Activated CD4-positive, alpha-beta T cell treated with anti-CD3 and anti-CD28 coated beads for 36 hours (primary cell): ENCODE data around the gene SLC13A2. TPM values are rescaled to one million over a fixed set of nuclear protein-coding genes. Genes with fewer than 3 reads are reported as not detected.
"Not testable (repeated sequence)": the region's sequence is repeated elsewhere in the genome, so short reads cannot be mapped to it uniquely, and the experiment has no call there.

Source experiments
- ATAC-seq: fragments of 200-7000 bp; cut with Tn5 transposase; one replicate; pipeline ENCODE4 v1.10.0; 2021; ENCODE audit warnings: mild to moderate bottlenecking, moderate library complexity
- CTCF ChIA-PET: fragments of 350-600 bp; sonication (Branson Sonifier 250); formaldehyde crosslinking; loops from one replicate; lab custom pipeline; 2021; ENCODE audit warnings: antibody characterized with exemption; lab: Charles Lee
- POLR2A ChIA-PET: fragments of 350-600 bp; sonication (Branson Sonifier 250); formaldehyde crosslinking; loops from one replicate; lab custom pipeline; 2021; ENCODE audit warnings: antibody characterized with exemption, inconsistent platforms; lab: Charles Lee
- DNase-seq: peaks from one replicate; pipeline ENCODE4 v3.0.0-alpha.2; 2020
- H3K27ac Mint-ChIP-seq: one replicate; pipeline ENCODE4 v1.8.0; 2021; ENCODE audit warnings: mixed read lengths
- H3K27me3 Mint-ChIP-seq: one replicate; pipeline ENCODE4 v1.8.0; 2021; ENCODE audit warnings: mixed read lengths
- H3K36me3 Mint-ChIP-seq: one replicate; pipeline ENCODE4 v1.8.0; 2021; ENCODE audit warnings: low read depth, mixed read lengths
- H3K4me1 Mint-ChIP-seq: one replicate; pipeline ENCODE4 v1.8.0; 2021; ENCODE audit warnings: mixed read lengths
- H3K4me3 Mint-ChIP-seq: one replicate; pipeline ENCODE4 v1.8.0; 2021; ENCODE audit warnings: mild to moderate bottlenecking, moderate library complexity, mixed read lengths
- H3K9me3 Mint-ChIP-seq: one replicate; pipeline ENCODE4 v1.8.0; 2021; ENCODE audit warnings: low read depth, mixed read lengths
- intact Hi-C, 2 experiments: fragments of 100-400 bp; cut with DNase I in 1 of 2; cut with micrococcal nuclease in 1 of 2; formaldehyde crosslinking; loops; one replicate each; pipeline versions ENCODE4 v1.14.2 to v1.15.1; 2022 to 2024; cut with DNase I, micrococcal nuclease
- total RNA-seq, 2 experiments: library from RNA; stranded (reverse); gene quantifications; one replicate each; pipeline ENCODE4 v1.2.3, GENCODE V29; 2021

SLC13A2 gene
- total RNA-seq, 2 experiments from 2014 or later = not detected

GRCh38 chr17:28520687-28521086 lies 47.2 kb downstream of the SLC13A2 start:
- no peak for ATAC-seq
- H3K9me3 Mint-ChIP-seq = no peaks in the 10 kb centered on the region

DNA sequence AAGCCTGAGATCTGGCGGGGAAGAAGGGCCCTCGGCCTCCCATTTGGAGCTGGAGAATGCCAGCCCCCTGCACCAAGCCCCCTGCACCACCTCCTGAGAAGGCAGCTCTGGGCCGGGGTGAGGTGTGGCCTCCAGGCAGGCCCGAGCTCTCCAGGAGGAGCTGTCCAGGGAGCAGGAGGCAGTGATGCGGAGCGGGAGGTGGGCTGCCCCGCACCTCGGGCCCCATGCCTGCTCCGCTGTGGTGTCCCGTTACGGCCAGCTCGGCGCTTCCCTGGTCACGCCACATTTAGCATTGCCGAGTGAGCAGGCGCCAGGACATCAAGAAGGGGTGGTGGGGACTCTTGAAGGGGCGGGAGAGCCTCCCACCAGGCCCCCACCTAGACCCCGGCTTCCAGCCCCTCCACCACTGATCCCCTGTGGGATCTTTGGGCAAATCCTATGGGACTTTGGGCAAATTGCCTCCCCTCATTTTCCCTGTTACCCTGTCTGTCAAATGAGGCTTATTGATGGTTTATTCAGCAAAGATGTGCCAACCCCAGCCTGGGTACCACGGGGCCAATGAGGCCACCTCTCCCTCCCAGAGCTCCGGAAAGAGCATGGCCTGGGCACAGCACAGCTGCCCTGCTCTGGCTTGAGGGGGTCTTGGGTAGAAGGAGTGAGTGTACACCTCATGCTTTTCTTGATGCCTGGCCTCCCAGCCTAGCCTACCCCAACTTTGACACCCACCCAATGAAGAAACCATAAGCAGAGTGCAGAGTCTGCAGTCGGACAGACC lies 48.1 kb downstream of the SLC13A2 start:
- DNase-seq (no peak), ATAC-seq (no peak)
- POLR2A ChIA-PET = no interaction called here
- Mint-ChIP-seq H3K36me3 (no peaks in the 10 kb centered on the region), H3K27me3 (no peaks in the 10 kb centered on the region), H3K4me3 (no peak overlapping the region), H3K9me3 (no peaks in the 10 kb centered on the region), H3K4me1 (no peaks in the 10 kb centered on the region), H3K27ac (no peak overlapping the region)
- CTCF ChIA-PET = interaction anchor here (0.6 kb wide), 2 partner anchors 26 to 28 kb away, joined by 3 to 4 read pairs; no protein-coding TSS in a partner anchor
- intact Hi-C loops = no loop called here

More at GRCh38 chr17:28520687-28521086, 47.2 kb downstream of the SLC13A2 start:
- DNase-seq = no peak
- Mint-ChIP-seq H3K4me1 (no peaks in the 10 kb centered on the region), H3K4me3 (no peak overlapping the region), H3K36me3 (no peaks in the 10 kb centered on the region), H3K27me3 (no peaks in the 10 kb centered on the region), H3K27ac (no peak overlapping the region)
- ChIA-PET CTCF (interaction anchor here (0.6 kb wide), 1 partner anchor 25 kb away, joined by 3 read pairs; no protein-coding TSS in a partner anchor), POLR2A (no interaction called here)
- intact Hi-C loops = no loop called here

- intact Hi-C loops, POLR2A ChIA-PET: not testable (repeated sequence)
These were observed 48.8 kb downstream of the SLC13A2 start for GRCh38 chr17:28522281-28522680.

DNA sequence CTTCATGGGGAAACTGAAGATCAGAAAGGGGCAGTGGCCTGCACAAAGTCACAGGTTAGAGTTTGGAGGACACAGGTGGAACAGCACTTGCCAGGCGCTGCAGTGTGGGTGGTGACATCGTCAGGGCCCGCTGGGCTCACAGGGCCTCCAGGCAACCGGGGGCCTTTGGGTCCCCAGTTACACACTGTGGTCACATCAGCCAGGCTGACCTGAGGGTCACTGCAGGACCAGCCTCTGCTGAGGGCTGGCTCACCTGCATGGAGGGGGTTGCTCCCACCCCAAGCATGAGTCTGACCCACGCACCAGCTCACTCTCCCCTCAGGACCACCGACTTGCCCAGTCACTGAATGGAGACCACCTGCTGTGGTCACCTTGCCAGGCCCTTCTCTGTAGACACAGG lies 49.7 kb downstream of the SLC13A2 start:
- no peaks in the 10 kb centered on the region for H3K4me1 Mint-ChIP-seq
- no peak overlapping the region for H3K27ac Mint-ChIP-seq
- no peaks in the 10 kb centered on the region for H3K36me3 Mint-ChIP-seq
- no peak overlapping the region for H3K4me3 Mint-ChIP-seq
- ATAC-seq (no peak), DNase-seq (no peak)
- no peaks in the 10 kb centered on the region for H3K9me3 Mint-ChIP-seq
- ChIA-PET POLR2A (no interaction called here), CTCF (no interaction called here)
- no peaks in the 10 kb centered on the region for H3K27me3 Mint-ChIP-seq
- intact Hi-C loops = no loop called here

More at GRCh38 chr17:28522281-28522680, 48.8 kb downstream of the SLC13A2 start:
- H3K4me3 Mint-ChIP-seq, H3K36me3 Mint-ChIP-seq, DNase-seq, H3K27ac Mint-ChIP-seq, ATAC-seq, H3K4me1 Mint-ChIP-seq, H3K9me3 Mint-ChIP-seq, CTCF ChIA-PET, H3K27me3 Mint-ChIP-seq: not testable (repeated sequence)

DNA sequence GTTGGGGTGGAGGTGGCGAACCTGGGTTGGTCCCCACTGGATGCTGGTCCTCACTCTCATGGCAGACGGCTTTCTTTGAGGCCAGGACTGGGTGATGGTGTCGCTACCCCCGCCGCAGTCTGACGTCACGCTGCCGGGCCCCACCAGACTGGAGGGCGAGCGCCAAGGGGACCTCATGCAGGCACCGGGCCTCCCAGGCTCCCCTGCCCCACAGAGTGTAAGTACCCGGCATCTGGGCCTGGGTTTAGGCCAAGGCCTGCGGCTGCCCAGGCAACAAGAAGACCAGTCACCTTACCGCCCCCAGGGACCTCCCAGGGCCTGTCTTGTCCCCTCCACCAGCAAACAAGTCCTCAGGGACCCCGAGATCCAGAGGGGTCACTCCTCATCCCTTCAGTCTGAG lies 50.4 kb downstream of the SLC13A2 start:
- no peaks in the 10 kb centered on the region for H3K36me3 Mint-ChIP-seq
- POLR2A ChIA-PET = no interaction called here
- no peaks in the 10 kb centered on the region for H3K4me1 Mint-ChIP-seq
- DNase-seq = no peak
- intact Hi-C loops = no loop called here
- H3K27me3 Mint-ChIP-seq = no peaks in the 10 kb centered on the region
- H3K27ac Mint-ChIP-seq = no peak overlapping the region
- H3K4me3 Mint-ChIP-seq = no peak overlapping the region
- no peak for ATAC-seq
- no peaks in the 10 kb centered on the region for H3K9me3 Mint-ChIP-seq
- CTCF ChIA-PET = no interaction called here

DNA sequence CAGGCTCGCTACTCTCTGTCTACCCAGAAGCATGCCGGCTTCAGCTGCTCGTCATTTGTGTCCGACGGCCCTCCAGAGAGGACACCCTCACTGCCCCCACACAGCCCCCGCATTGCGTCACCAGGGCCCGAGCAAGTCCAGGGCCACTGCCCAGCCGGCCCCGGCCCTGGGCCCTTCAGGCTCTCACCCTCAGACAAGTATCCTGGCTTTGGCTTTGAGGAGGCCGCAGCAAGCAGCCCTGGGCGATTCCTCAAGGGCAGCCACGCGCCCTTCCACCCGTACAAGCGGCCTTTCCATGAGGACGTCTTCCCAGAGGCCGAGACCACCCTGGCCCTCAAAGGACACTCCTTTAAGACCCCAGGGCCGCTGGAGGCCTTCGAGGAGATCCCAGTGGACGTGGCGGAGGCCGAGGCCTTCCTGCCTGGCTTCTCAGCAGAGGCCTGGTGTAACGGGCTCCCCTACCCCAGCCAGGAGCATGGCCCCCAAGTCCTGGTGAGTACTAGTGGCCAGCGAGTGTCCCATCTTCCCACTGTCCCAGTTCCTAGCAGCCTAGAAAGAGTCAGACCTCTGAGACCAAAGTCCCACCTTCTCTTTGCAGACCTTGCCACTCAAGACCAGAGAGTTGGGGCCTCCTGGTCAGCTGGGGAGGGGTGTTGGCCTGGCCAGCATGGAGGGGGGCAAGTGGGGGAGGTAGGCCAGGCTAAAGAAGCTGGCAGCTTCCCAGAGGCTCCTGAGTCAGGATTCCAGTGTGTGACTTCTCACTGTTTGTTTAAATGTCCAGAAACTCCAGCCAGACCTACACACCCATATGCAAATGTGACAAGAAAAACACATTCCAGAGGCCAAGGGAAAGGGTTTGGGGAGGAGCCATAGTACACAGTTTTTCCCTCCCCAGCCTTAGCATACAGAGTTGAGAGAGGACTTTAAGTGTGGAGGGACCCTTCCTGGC lies 51.3 kb downstream of the SLC13A2 start:
- no peaks in the 10 kb centered on the region for H3K36me3 Mint-ChIP-seq
- POLR2A ChIA-PET = no interaction called here
- H3K27ac Mint-ChIP-seq = no peak overlapping the region
- no peaks in the 10 kb centered on the region for H3K9me3 Mint-ChIP-seq
- CTCF ChIA-PET = no interaction called here
- ATAC-seq (no peak), DNase-seq (no peak)
- intact Hi-C loops = no loop called here
- H3K4me3 Mint-ChIP-seq = no peak overlapping the region
- H3K4me1 Mint-ChIP-seq = no peaks in the 10 kb centered on the region
- H3K27me3 Mint-ChIP-seq = no peaks in the 10 kb centered on the region

- CTCF ChIA-PET = interaction anchor here (0.6 kb wide), 1 partner anchor 769 kb away, joined by 4 read pairs; no protein-coding TSS in a partner anchor
- Mint-ChIP-seq H3K4me1 (no peaks in the 10 kb centered on the region), H3K36me3 (no peaks in the 10 kb centered on the region), H3K27ac (no peak overlapping the region), H3K9me3 (no peaks in the 10 kb centered on the region), H3K4me3 (no peak overlapping the region), H3K27me3 (no peaks in the 10 kb centered on the region)
- intact Hi-C loops = no loop called here
- ATAC-seq (no peak), DNase-seq (no peak)
- POLR2A ChIA-PET = no interaction called here
These were observed 52.9 kb downstream of the SLC13A2 start for GRCh38 chr17:28526381-28526780.

DNA sequence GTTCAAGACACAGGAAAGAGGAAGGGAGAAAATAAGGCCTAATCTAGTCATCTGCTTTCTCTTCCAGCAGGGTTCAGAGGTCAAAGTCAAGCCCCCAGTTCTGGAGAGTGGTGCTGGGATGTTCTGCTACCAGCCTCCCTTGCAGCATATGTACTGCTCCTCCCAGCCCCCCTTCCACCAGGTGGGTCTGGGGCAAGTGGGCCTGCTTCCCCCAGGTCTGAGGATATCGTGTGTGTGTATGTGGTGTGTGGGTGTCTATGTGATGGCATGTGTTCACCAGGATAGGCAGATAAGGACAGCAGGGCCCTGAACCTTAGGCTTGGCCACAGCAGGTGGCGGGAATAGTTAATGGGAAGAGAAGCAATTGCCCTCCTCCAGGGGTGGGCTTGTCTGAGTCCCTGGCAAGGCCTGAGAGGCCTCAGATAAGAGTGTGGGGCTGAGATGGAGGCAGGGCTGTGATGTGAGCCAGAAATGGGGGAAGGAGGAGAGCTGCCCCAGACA lies 53.8 kb downstream of the SLC13A2 start:
- Mint-ChIP-seq H3K36me3 (no peaks in the 10 kb centered on the region), H3K4me3 (no peak overlapping the region), H3K9me3 (no peaks in the 10 kb centered on the region), H3K4me1 (no peaks in the 10 kb centered on the region), H3K27ac (no peak overlapping the region), H3K27me3 (no peaks in the 10 kb centered on the region)
- DNase-seq (no peak), ATAC-seq (no peak)
- CTCF ChIA-PET = interaction anchor here (1.0 kb wide), 1 partner anchor 72 kb away, joined by 4 read pairs; no protein-coding TSS in a partner anchor
- intact Hi-C loops = no loop called here
- POLR2A ChIA-PET = no interaction called here

DNA sequence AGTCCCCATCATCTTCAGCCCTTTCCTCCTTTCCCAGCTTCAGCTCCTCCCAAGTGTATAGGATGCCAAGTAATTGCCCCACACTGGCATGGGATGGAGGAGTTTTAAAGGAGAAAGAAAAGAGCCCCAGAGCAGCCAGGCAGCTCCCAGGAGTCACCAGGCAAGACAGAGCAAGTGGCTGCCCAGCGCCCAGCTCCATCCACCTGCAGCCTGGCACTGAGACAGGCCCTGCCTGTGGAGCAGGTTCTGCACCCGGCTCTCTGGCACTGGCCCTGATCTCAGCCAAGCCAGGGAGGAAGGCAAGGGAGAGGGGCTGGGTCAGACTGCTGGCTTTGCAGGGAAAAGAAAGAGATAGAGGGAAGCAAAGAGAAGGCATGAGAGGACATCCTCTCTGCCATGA lies 54.4 kb downstream of the SLC13A2 start:
- POLR2A ChIA-PET = no interaction called here
- CTCF ChIA-PET = interaction anchor here (0.9 to 1.0 kb wide), 2 partner anchors 16 to 72 kb away, joined by 3 to 4 read pairs; no protein-coding TSS in a partner anchor
- Mint-ChIP-seq H3K36me3 (no peaks in the 10 kb centered on the region), H3K4me1 (no peaks in the 10 kb centered on the region), H3K9me3 (no peaks in the 10 kb centered on the region), H3K27me3 (no peaks in the 10 kb centered on the region), H3K4me3 (no peak overlapping the region), H3K27ac (no peak overlapping the region)
- intact Hi-C loops = no loop called here
- ATAC-seq = no peak
- no peak for DNase-seq

GRCh38 chr17:28528327-28529012 lies 55.0 kb downstream of the SLC13A2 start:
- Mint-ChIP-seq H3K36me3 (no peaks in the 10 kb centered on the region), H3K4me3 (no peak overlapping the region), H3K27ac (no peak overlapping the region), H3K27me3 (no peaks in the 10 kb centered on the region), H3K4me1 (no peaks in the 10 kb centered on the region), H3K9me3 (no peaks in the 10 kb centered on the region)
- ChIA-PET CTCF (interaction anchor here (0.9 kb wide), 1 partner anchor 15 kb away, joined by 3 read pairs; no protein-coding TSS in a partner anchor), POLR2A (no interaction called here)
- intact Hi-C loops = no loop called here
- ATAC-seq = no peak
- DNase-seq = no peak

- Mint-ChIP-seq H3K4me3 (no peak overlapping the region), H3K27ac (no peak overlapping the region), H3K9me3 (no peaks in the 10 kb centered on the region), H3K27me3 (no peaks in the 10 kb centered on the region), H3K36me3 (no peaks in the 10 kb centered on the region), H3K4me1 (no peaks in the 10 kb centered on the region)
- no peak for ATAC-seq
- DNase-seq = no peak
- intact Hi-C loops = no loop called here
- POLR2A ChIA-PET = no interaction called here
- CTCF ChIA-PET = interaction anchor here (0.7 kb wide), 1 partner anchor 94 kb away, joined by 3 read pairs; no protein-coding TSS in a partner anchor
These were observed 55.6 kb downstream of the SLC13A2 start for GRCh38 chr17:28529013-28529400.
